Measurements from ENCODE around the gene FECH. TPM values are rescaled to one million over a fixed set of nuclear protein-coding genes. Genes with fewer than 3 reads are reported as not detected.

FECH gene
- total and polyA plus RNA-seq, 10 of the 15 experiments (the other 5 are each of a cell fraction or from before 2014, with no cell fraction given): 9.9 to 50.0 (median 30.1) TPM

DNA sequence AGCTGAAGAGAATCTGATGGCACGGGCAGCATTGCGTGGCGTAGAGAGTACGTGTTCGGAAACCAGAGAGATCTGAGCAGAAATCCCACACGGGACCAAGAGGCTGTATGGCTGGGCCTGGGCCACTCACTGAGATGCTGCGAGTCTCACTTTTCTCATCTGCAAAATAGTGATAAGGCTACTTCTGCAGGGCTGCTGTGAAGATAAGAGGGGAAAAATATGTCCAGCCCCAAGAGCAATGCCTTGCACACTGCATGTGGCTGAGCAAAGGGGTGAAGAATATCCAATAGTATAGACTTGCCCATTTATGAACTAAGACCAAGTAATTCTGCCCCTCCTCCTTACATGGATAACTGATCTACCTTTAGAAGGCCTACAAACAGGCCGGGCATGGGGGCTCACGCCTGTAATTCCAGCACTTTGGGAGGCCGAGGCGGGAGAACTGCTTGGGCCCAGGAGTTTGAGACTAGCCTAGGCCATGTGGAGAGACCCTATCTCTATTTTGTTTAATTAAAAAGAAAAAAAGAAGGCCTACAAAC, 3.1 kb downstream of the FECH start:
- intact Hi-C loops (cut with micrococcal nuclease; ENCODE audit: unreplicated experiment): no loop called here
- no peaks in the 10 kb centered on the region; the same call in 1 of the 2 replicates for H3K79me2 ChIP-seq (ENCODE audit: control insufficient read depth, insufficient read depth, low read length)

DNA sequence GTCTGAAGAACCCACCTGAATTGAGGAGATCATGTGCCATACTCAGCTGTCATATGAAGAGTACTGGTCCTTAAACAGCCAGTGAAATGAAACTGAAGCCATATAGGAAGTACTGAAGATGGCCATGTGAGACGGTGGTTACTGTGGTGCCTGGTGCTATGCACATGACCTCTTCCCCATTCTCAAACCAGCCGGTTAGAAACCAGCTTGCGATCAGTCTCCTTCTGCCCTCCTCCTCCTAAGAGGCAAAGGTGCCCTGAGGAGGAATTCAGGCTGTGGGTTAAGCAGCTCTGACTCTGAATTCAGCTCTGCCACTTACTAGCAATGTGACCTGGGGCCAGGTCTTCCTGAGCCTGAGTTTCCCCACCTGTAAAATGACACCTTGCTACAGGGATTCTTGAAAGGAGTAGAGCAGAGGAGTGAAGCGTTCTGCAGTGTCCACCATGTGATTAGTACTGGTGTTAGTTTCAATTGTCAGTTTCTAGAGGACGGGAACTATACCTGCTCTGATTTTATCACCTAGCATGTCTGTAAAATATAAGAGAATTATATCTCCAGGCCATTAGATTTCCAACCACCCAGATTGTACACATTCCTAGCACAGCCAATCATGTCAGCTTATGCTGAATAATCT, 5.1 kb downstream of the FECH start:
- H3K27me3 ChIP-seq (replicated peaks in 1 of 2; ENCODE audit: control insufficient read depth in 2 of 2, insufficient read depth in 2 of 2, low read length in 1 of 2): no peaks in the 10 kb centered on the region
- H3K4me3 ChIP-seq: no peak overlapping the region; the same call in 1 of the 2 replicates
- peaks cover 0 to 4% of the 10 kb centered on the region in 2 experiments; a peak in 1 of 4 replicates for H3K36me3 ChIP-seq (ENCODE audit: control insufficient read depth in 2 of 2, insufficient read depth in 2 of 2, low read length in 1 of 2)
- no peaks in the 10 kb centered on the region; the same call in 1 of the 2 replicates for H3K79me2 ChIP-seq (ENCODE audit: control insufficient read depth, insufficient read depth, low read length)
- ATAC-seq (peak; percentile 93), DNase-seq (ENCODE audit: low read depth, low spot score) (peak; percentile 42), FAIRE-seq (peak; percentile 59)
- ChIA-PET SMC1A (ENCODE audit: uncharacterized antibody, unreplicated experiment) (interaction anchor here (0.7 to 2.7 kb wide), 3 partner anchors 10 to 765 kb away, joined by 3 to 10 read pairs (median 3); no protein-coding TSS in a partner anchor), RAD21 (ENCODE audit: unreplicated experiment) (interaction anchor here (0.9 kb wide), 2 partner anchors 49 to 256 kb away, joined by 3 read pairs; no protein-coding TSS in a partner anchor), CTCF (interaction anchor here (1.0 to 1.2 kb wide), 4 partner anchors 11 to 23 kb away, joined by 3 to 6 read pairs (median 3); no protein-coding TSS in a partner anchor), POLR2A (interaction anchor here (0.6 kb wide), 1 partner anchor 45 kb away, joined by 5 read pairs; no protein-coding TSS in a partner anchor)
- H3K9me3 ChIP-seq (replicated peaks; ENCODE audit: control insufficient read depth, insufficient read depth, low read length): no peaks in the 10 kb centered on the region
- peak overlapping the region; percentile 61 for H2AFZ ChIP-seq (ENCODE audit: control insufficient read depth, low read depth, low read length)
- peak overlapping the region; percentile 56 for H3K4me2 ChIP-seq (ENCODE audit: control insufficient read depth, insufficient read depth)
- BruUV-seq (replicated peaks): no TSS peak
- in situ Hi-C loops (cut with MboI): no loop called here
- intact Hi-C loops (cut with micrococcal nuclease; ENCODE audit: unreplicated experiment): no loop called here
- 0 out of 2 replicates have a peak overlapping the region, but pooled peaks have one; percentile 5 for H3K27ac ChIP-seq (ENCODE audit: control insufficient read depth, insufficient read depth)
- H4K20me1 ChIP-seq (ENCODE audit: control insufficient read depth, insufficient read depth): no peaks in the 10 kb centered on the region
- WGBS (ENCODE audit: insufficient coverage, insufficient replicate concordance, low lambda C conversion rate, missing lambda C conversion rate): 12% methylated on average over 5 of the region's 5 CpGs
- peaks cover 28% of the 10 kb centered on the region for H3K4me1 ChIP-seq (ENCODE audit: control insufficient read depth, insufficient read depth, low read length)
- no peak overlapping the region for H3K9ac ChIP-seq (ENCODE audit: control insufficient read depth, insufficient read depth, low read length)
- TF ChIP-seq CBX5 (IDR thresholded peaks at IDR 0.05; ENCODE audit: low read depth) (no peak), SRF (IDR thresholded peaks at IDR 0.05; ENCODE audit: low read depth in 2 of 2, low read length in 2 of 2) (0 out of 4 replicates have a peak, but pooled peaks of 1 of the 2 experiments have one; percentile 12), ELK1 (IDR thresholded peaks at IDR 0.05; ENCODE audit: low read depth, low read length) (no peak), CTCF (IDR thresholded peaks at IDR 0.05 in 2 of 3, conservative IDR thresholded peaks at IDR 0.05 in 1 of 3; ENCODE audit: control insufficient read depth in 2 of 3, extremely low read depth in 1 of 3, insufficient read depth in 1 of 3, low read depth in 3 of 3, low read length in 3 of 3) (no peak), STAT3 (IDR thresholded peaks at IDR 0.05; ENCODE audit: low read depth, low read length) (no peak), BHLHE40 (IDR thresholded peaks at IDR 0.05; ENCODE audit: borderline replicate concordance in 1 of 2, low read depth in 2 of 2, low read length in 1 of 2) (peak; percentile 89 to 92), ASH2L (IDR thresholded peaks at IDR 0.05; ENCODE audit: borderline replicate concordance, low read depth) (0 out of 2 replicates have a peak, but pooled peaks have one; percentile 22), RBBP5 (conservative IDR thresholded peaks at IDR 0.05) (no peak), RB1 (IDR thresholded peaks at IDR 0.05; ENCODE audit: borderline replicate concordance) (no peak), IKZF1 (conservative IDR thresholded peaks at IDR 0.05) (peak; percentile 55)

More for the DNA sequence above, 3.1 kb downstream of the FECH start:
- H2AFZ ChIP-seq (ENCODE audit: control insufficient read depth, low read depth, low read length): no peak overlapping the region
- no peaks in the 10 kb centered on the region for H4K20me1 ChIP-seq (ENCODE audit: control insufficient read depth, insufficient read depth)
- RAD21 ChIA-PET (ENCODE audit: unreplicated experiment): interaction anchor here (0.7 kb wide), 1 partner anchor 139 kb away, joined by 3 read pairs; no protein-coding TSS in a partner anchor
- in situ Hi-C loops (cut with MboI): no loop called here
- POLR2A ChIA-PET: interaction anchor here (0.5 kb wide), 1 partner anchor 978 kb away, joined by 3 read pairs; no protein-coding TSS in a partner anchor
- no TSS peak for BruUV-seq (replicated peaks)
- H3K9me3 ChIP-seq (replicated peaks; ENCODE audit: control insufficient read depth, insufficient read depth, low read length): no peaks in the 10 kb centered on the region
- TF ChIP-seq MYC (IDR thresholded peaks at IDR 0.05; ENCODE audit: insufficient read depth, insufficient read length, insufficient replicate concordance, low read length, severe bottlenecking) (no peak), EP300 (IDR thresholded peaks at IDR 0.05; ENCODE audit: borderline replicate concordance in 1 of 2, control insufficient read depth in 1 of 2, low read depth in 2 of 2, low read length in 2 of 2) (no peak), RUNX3 (IDR thresholded peaks at IDR 0.05; ENCODE audit: low read length) (no peak), DPF2 (IDR thresholded peaks at IDR 0.05) (no peak)
- H3K4me1 ChIP-seq (ENCODE audit: control insufficient read depth, insufficient read depth, low read length): peaks cover 28% of the 10 kb centered on the region
- 93% methylated on average over 11 of the region's 11 CpGs for WGBS (ENCODE audit: insufficient coverage, insufficient replicate concordance, low lambda C conversion rate, missing lambda C conversion rate)
- no peak for FAIRE-seq
- no peak overlapping the region for H3K27ac ChIP-seq (ENCODE audit: control insufficient read depth, insufficient read depth)
- no peak for DNase-seq (ENCODE audit: low read depth, low spot score)
- H3K4me3 ChIP-seq: no peak overlapping the region
- H3K4me2 ChIP-seq (ENCODE audit: control insufficient read depth, insufficient read depth): no peak overlapping the region
- SMC1A ChIA-PET (ENCODE audit: uncharacterized antibody, unreplicated experiment): no interaction called here
- ATAC-seq: no peak
- no peak overlapping the region for H3K9ac ChIP-seq (ENCODE audit: control insufficient read depth, insufficient read depth, low read length)
- CTCF ChIA-PET: no interaction called here
- no peaks in the 10 kb centered on the region for H3K27me3 ChIP-seq (replicated peaks in 1 of 2; ENCODE audit: control insufficient read depth in 2 of 2, insufficient read depth in 2 of 2, low read length in 1 of 2)
- no peaks in the 10 kb centered on the region for H3K36me3 ChIP-seq (ENCODE audit: control insufficient read depth in 2 of 2, insufficient read depth in 2 of 2, low read length in 1 of 2)

All from GM12878 (cell line).